Stomach (tissue), 4 donors: ENCODE data around the gene HTRA3.

Source experiments
- CTCF ChIP-seq, 7 experiments: fragments of 450-650 bp in 4 of 7; fragments of 200-600 bp in 3 of 7; sonication (generic) in 3 of 7; IDR thresholded peaks; one replicate each; pipeline ENCODE4 v1.5.1; 2016 to 2019; ENCODE audit warnings: antibody characterized with exemption in 7 of 7, control low read depth in 2 of 7, mild to moderate bottlenecking in 1 of 7
- EP300 ChIP-seq: sonication (generic); formaldehyde crosslinking; IDR thresholded peaks from one replicate; pipeline ENCODE4 v1.6.1; 2017; ENCODE audit warnings: antibody characterized with exemption
- POLR2A ChIP-seq, 4 donors: fragments of 450-650 bp; IDR thresholded peaks; one replicate each; pipeline ENCODE4 v1.6.1; 2016; ENCODE audit warnings: antibody characterized with exemption in 4 of 4, control low read depth in 2 of 4, mild to moderate bottlenecking in 1 of 4, moderate library complexity in 1 of 4
- POLR2AphosphoS5 ChIP-seq, 3 donors: sonication (generic); formaldehyde crosslinking; IDR thresholded peaks; one replicate each; pipeline ENCODE4 v1.6.1; 2016; ENCODE audit warnings: antibody characterized with exemption in 3 of 3

- no peak for TF ChIP-seq CTCF (IDR thresholded peaks at IDR 0.05)
- no peak for TF ChIP-seq EP300
- TF ChIP-seq POLR2A (IDR thresholded peaks at IDR 0.05), result no peak
- TF ChIP-seq POLR2AphosphoS5 (IDR thresholded peaks at IDR 0.05), result no peak
Measured at GRCh38 chr4:8282742-8283141, 13.2 kb downstream of the HTRA3 start.
